ENCODE measurements around the gene NRG2.

Gene NRG2

GRCh38 chr5:139967353-139967752 is 75.7 kb downstream of the NRG2 start:
- DNase-seq (ENCODE audit: low spot score) = no peak

DNA sequence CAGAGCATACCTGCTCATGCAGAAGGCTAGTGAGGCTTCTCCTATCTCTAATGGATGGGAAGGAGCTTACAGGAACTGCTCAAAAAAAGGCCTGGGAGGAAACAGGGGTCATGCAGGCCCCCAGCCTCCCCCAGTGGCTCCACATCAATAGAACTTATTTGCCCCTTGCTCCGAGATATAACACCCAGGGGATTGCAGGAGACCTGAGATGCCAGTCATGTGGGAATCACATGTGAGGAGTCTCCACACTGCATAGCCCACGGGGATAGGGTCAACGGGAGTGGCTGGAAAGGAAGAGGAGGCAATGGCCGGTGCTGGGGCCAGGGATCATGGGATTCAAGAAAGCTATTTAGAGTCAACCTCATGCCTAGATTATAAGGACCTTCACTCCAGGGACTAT is 76.2 kb downstream of the NRG2 start:
- no peak for DNase-seq (ENCODE audit: low spot score)

DNA sequence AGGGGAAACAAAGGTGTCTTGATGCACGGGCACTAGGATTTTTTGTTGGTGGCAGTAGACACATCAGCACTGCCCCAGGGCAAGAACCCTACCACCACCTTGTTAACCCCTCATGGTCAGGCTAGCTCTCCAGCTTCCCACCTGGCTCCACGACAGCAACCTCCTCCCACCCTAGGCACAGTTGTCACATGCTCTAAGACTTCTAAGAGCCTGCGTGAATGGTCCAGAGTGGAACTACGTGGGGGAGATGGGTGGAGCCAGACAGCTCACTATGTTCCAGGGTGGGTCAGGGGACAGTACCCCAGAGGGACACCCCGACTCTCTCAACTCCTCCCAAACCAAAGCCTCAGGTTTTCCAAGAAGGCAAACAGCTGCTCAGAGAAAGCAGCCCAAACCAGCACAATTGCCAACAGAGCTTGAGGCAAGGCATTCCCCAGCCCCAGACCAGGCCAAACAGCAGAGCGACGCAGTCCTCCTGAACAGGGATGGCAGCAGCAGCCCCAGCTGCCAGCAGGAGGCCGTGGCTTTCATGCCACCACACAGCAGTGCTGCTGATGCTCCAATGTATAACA is 78.0 kb downstream of the NRG2 start:
- peak; percentile 29 for DNase-seq (ENCODE audit: low spot score)

DNA sequence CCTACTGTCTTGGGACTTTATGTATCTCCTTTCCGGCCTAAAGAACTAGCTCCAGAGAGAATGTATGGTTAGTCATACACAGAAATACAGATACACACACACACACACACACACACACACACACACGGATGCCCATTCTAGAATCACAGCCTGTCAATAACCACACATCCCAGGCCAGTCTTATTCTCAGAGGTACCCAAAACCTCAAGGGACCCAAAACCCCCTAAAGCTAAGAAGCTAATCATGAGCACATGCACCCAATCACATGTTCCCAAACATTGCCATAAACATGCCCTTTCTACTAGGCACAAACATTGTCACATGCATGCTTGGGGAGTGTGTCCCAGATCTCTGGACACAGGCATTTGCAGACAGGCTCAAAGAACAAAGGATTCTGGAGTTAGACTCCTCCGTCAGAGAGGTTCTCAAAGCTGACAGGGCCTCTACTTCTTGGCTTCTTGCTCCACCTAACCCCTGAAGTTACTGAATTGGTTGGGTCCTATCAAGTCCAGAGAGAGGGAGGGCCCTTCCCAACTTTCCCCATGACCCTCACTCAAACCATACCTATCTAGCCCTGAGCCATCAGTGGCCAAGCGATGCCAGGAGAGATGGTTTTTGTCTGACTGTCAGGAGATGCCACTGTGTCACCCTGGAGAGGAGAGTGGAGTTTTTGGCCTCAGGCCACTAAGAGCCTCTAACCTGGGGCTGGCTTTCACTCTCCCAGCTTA is 78.7 kb downstream of the NRG2 start:
- DNase-seq (ENCODE audit: low spot score) = peak; percentile 21

GRCh38 chr5:139962445-139962844 is 80.7 kb downstream of the NRG2 start:
- peak; percentile 22 for DNase-seq (ENCODE audit: low spot score)

DNA sequence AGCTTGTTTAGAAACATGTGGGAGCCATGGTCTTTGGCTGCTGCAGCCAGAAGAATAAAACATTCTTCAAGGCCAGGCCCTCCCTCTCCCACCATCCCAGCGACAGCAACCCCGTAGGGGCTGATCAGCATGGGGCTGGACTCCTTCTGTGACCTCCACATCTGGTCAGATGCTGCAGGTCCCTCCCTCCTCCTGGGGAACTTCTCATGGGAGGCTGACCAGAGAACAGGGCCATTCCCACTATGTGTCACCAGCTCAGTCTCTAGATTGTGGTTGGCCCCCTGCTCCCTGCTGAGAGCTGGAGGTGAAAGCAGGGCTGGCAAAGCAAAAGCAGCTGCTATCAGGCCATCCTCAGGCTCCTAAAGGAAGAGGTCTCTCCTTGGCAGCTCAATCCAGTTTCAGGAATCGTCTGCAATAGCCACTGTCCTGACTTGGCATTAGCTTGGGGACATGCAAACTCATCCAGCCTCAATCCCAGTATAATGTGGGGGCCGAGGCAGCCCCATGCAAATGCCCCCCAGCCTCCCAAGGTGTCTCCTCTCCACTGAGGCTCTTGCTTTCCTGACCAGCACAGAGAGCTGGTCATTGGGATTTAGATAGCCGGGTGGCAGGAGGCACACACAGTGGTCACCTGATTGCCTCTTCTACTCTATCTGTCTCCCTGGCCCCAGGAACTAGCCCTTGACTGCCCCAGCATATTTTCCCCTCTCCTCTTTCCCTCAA is 81.5 kb downstream of the NRG2 start:
- DNase-seq (ENCODE audit: low spot score) = peak; percentile 37

DNA sequence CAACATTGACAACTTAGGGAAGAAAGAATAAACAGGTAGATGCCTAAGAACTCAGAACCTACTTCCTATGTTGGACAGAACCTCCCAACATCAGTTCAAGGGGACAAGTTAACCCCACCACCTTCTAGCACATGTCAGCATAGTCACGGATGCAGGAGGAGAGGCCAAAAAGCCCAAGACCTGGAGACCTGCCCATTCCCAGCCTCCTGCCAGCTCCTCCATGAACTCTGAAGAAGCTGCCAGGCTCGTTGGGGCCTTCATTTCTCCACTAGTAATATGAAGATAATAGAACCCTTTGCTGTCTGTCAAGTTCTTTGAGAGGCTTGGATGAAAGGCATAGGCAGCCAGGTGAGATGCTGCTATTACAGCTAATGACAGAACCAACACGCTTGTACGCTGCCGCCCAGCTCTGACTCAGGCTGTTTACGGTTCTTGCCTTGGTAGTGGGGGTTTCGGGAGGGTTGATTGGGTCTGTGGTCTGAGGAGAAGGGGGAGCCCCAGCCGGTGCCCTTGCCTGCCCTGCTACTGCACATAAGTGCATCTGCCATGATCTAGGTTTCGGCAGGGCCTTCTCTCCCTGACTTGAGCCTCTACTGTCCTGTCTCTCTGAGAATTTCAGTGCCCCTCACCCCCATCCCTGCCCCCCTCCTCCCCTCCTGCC is 82.2 kb downstream of the NRG2 start:
- DNase-seq (ENCODE audit: low spot score) = peak; percentile 21

DNA sequence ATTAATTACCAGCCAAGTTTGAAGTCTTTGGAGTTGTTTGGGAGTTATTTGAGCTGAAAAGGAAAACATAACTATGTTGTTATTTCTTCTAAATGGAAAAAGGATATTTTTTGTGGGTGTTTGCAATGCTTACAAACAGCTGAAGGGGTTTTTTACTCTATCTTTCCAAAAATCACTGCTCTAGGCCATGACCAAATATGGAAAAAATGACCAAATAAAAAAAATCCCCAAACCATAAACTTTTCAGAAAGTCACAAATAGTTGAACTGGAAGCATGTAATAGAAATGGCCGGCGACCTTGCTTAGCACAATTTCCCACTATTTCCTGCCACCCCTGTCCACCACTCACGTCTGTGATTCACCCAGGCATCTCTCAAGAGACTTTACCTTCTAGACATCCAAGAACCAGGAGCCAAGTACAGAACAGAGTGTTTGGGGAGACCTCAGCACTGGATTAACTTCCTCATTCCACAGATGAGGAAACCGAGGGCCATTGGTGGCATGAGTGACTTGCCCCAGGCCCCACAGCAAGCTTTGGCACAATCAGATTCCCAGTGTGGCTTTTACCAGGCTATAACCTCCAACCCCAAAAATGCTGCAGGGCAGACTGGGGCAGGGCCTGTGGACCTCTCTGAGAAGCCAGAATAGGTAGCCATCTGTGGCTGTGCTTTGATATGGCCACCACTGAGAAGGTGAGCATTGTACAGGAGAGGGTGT is 84.5 kb downstream of the NRG2 start:
- DNase-seq (ENCODE audit: low spot score) = peak; percentile 34

GRCh38 chr5:139956342-139956741 is 86.8 kb downstream of the NRG2 start:
- peak; percentile 11 for DNase-seq (ENCODE audit: low spot score)

DNA sequence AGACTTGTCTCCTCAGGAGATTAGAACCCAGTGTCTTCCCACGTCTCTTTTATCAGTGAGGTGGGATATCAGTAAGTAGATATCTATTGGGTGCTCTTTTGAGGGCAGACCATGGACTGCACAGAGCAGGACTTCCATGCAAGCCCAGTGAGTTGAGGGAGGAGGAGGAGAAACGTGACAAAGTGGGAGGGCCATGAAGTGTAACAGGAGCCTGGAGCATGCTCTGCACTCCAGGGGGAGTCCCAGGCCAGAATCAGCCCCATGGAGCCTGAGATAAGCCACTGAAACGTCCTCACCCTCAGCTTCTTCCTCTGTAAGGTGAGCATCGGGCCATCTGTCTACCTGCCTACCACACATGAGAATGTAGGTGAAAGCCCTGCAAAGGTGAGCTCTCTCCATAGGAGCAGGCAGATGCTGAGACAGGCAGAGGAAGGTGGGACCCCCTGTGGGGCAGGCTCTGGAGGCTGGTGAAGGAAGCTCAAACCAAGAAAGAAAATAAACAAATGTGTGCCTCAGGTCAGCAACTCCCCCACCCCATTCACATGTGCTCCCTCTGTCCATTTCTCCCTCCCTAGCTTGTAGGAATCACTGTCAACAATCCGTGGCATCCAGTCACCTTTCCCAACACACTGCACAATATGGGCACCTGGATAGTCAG is 87.4 kb downstream of the NRG2 start:
- DNase-seq (ENCODE audit: low spot score) = no peak

- DNase-seq (ENCODE audit: low spot score) = no peak
Observed at GRCh38 chr5:139955053-139955605, 88.0 kb downstream of the NRG2 start.

DNA sequence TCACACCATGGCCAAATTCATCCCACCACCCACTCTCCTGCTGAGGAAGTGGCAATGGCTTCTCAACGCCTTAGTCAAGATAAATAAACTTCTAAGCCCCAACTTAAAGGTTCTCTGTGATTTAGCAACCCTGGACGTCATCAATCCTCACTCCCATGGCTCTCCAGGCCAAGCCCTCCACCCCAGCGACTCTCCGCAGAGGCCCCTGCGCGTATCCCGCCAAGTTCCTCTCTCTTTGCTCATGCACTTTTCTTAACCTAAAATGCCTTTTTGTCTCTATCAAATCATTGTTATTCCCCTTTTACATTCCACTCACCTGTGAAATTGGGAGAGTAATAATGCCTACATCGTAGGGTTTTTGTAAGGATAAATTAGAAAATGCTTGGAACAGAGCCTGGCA is 88.6 kb downstream of the NRG2 start:
- no peak for DNase-seq (ENCODE audit: low spot score)

DNA sequence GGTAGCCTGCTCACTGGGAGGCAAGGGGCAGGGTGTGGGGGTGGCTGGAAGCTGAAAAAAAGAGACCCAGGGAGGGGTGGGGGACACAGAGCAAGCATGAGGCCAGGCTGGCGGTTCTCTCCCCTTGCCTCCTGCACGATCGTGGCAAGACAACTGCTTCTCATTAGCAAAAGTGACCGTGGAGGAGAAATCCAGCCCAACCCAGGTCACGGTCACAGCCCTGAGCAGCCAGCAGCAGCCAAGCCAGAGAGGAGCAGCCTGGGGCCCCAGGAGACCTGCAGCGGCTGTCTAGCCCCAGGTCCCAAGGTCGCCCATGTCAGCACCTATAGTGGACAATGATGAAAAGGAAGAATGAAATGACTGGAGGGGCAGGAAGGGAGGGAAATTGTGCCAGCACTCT is 89.1 kb downstream of the NRG2 start:
- DNase-seq (ENCODE audit: low spot score) = no peak

GRCh38 chr5:139952574-139952973 is 90.5 kb downstream of the NRG2 start:
- DNase-seq (ENCODE audit: low spot score) = no peak

- DNase-seq (ENCODE audit: low spot score) = no peak
Observed at GRCh38 chr5:139951983-139952382, 91.1 kb downstream of the NRG2 start.

- DNase-seq (ENCODE audit: low spot score) = no peak
Observed at GRCh38 chr5:139951296-139951924, 91.7 kb downstream of the NRG2 start.

DNA sequence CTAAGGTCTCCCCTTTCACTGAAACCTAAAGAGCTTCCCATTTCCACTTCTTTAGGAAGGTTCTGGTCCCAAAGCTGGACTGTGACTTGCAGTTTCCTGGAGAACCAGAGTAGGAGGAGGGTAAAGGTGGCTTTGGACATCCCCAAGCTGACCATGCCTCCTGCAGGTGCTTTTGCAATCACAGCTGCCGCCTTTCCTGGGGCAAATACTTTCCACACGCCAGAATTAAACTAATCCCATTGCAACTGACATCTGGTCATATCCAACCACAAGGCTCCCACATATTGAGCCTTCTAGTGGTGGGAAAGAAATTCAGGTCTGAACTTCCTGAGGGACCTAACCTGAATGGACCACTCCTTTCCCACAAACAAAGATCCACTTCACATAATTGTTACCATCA is 92.7 kb downstream of the NRG2 start:
- DNase-seq (ENCODE audit: low spot score) = no peak

DNA sequence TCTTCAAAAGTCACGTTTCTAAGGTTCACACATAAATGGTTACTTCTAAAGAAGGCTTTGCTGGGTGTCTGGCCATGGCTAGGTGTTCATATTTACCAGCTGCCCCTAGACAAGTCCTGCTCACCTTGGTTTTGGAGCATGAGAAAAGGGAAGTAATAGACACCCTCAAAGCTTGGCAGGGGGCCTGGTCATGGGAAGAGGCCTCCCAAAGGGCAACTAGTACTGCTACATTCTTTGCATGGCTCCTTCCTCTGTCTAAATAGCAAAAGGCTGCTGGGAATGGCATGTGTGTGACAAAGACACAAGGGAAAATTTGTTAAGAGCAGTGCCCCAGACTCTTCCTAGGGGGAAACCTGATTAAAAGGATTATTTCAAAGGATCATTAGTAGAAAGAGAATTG is 93.4 kb downstream of the NRG2 start:
- no peak for DNase-seq (ENCODE audit: low spot score)

GRCh38 chr5:139947727-139948126 is 95.4 kb downstream of the NRG2 start:
- no peak for DNase-seq (ENCODE audit: low spot score)

- DNase-seq (ENCODE audit: low spot score) = no peak
Observed at GRCh38 chr5:139946440-139946839, 96.7 kb downstream of the NRG2 start.

GRCh38 chr5:139946006-139946405 is 97.1 kb downstream of the NRG2 start:
- DNase-seq (ENCODE audit: low spot score) = no peak
